Measurements from ENCODE around the gene ZNF496.
"Not testable (repeated sequence)": the region's sequence is repeated elsewhere in the genome, so short reads cannot be mapped to it uniquely, and the experiment has no call there.

The ZNF496 gene

GRCh38 chr1:247331525-247332214, at the start of gene ZNF496:
ZNF496 (minus strand) TSS chr1:247331867; CDS start chr1:247329578, 2,289 bp downstream.
- DNase-seq, result peak; percentile 75 to 85

- DNase-seq, result no peak
These were observed 46.8 kb upstream of the ZNF496 start for GRCh38 chr1:247378334-247379073.

GRCh38 chr1:247377656-247378055, 46.0 kb upstream of the ZNF496 start:
- DNase-seq, result not testable (repeated sequence)

- DNase-seq, result no peak
These were observed 45.0 kb upstream of the ZNF496 start for GRCh38 chr1:247376659-247377058.

GRCh38 chr1:247375747-247376146, 44.1 kb upstream of the ZNF496 start:
- DNase-seq, result no peak

- DNase-seq, result not testable (repeated sequence)
These were observed 43.1 kb upstream of the ZNF496 start for GRCh38 chr1:247374651-247375334.

GRCh38 chr1:247373721-247374141, 42.1 kb upstream of the ZNF496 start:
- DNase-seq, result no peak

GRCh38 chr1:247371801-247372259, 40.2 kb upstream of the ZNF496 start:
- DNase-seq, result no peak

GRCh38 chr1:247370786-247371732, 39.4 kb upstream of the ZNF496 start:
- no peak for DNase-seq

GRCh38 chr1:247368490-247369145, 37.0 kb upstream of the ZNF496 start:
- DNase-seq, result no peak

- no peak for DNase-seq
These were observed 36.2 kb upstream of the ZNF496 start for GRCh38 chr1:247367786-247368422.

- DNase-seq, result no peak
These were observed 35.4 kb upstream of the ZNF496 start for GRCh38 chr1:247366926-247367645.

- DNase-seq, result not testable (repeated sequence)
These were observed 34.7 kb upstream of the ZNF496 start for GRCh38 chr1:247366345-247366744.

- no peak for DNase-seq
These were observed 33.4 kb upstream of the ZNF496 start for GRCh38 chr1:247365023-247365422.

GRCh38 chr1:247363000-247363399, 31.3 kb upstream of the ZNF496 start:
- not testable (repeated sequence) for DNase-seq

- DNase-seq, result no peak
These were observed 30.5 kb upstream of the ZNF496 start for GRCh38 chr1:247362153-247362552.

- no peak for DNase-seq
These were observed 29.5 kb upstream of the ZNF496 start for GRCh38 chr1:247360991-247361731.

- DNase-seq, result no peak
These were observed 28.6 kb upstream of the ZNF496 start for GRCh38 chr1:247360116-247360898.

- DNase-seq, result no peak
These were observed 27.9 kb upstream of the ZNF496 start for GRCh38 chr1:247359559-247359958.

Measured in NCI-H1930 (cell line).